Upper lobe of left lung (tissue), 6 donors: Measurements from ENCODE around the gene F8A2. TPM values are rescaled to one million over a fixed set of nuclear protein-coding genes. Genes with fewer than 3 reads are reported as not detected.
"Not testable (repeated sequence)": the region's sequence is repeated elsewhere in the genome, so short reads cannot be mapped to it uniquely, and the experiment has no call there.

Experiments
- ATAC-seq, 2 donors: fragments of 200-7000 bp; cut with Tn5 transposase; one replicate each; pipeline ENCODE4 v1.9.1; 2022; ENCODE audit warnings: mild to moderate bottlenecking in 2 of 2, moderate library complexity in 2 of 2; ENCODE audit not compliant: low FRiP score in 2 of 2
- DNase-seq, 2 donors: peaks; one replicate each; pipeline ENCODE4 v3.0.0-alpha.2; 2019 to 2020
- H3K27ac ChIP-seq, 4 donors: fragments of 200-600 bp; sonication (generic); one replicate each; pipeline ENCODE4 v1.5.1; 2016 to 2019
- H3K27me3 ChIP-seq, 4 donors: fragments of 200-600 bp; sonication (generic); one replicate each; pipeline ENCODE4 v1.5.1; 2017 to 2019
- H3K36me3 ChIP-seq, 4 donors: fragments of 200-600 bp; sonication (generic); one replicate each; pipeline ENCODE4 v1.5.1; 2016 to 2019
- H3K4me1 ChIP-seq, 4 donors: fragments of 200-600 bp; sonication (generic); one replicate each; pipeline ENCODE4 v1.5.1; 2018 to 2019
- H3K4me3 ChIP-seq, 4 donors: fragments of 200-600 bp; sonication (generic); one replicate each; pipeline ENCODE4 v1.5.1; 2017 to 2019; ENCODE audit warnings: mild to moderate bottlenecking in 2 of 4, moderate library complexity in 1 of 4
- H3K9me3 ChIP-seq, 4 donors: fragments of 200-600 bp; sonication (generic); one replicate each; pipeline ENCODE4 v1.5.1; 2018 to 2019
- CTCF ChIP-seq, 6 experiments: fragments of 450-650 bp in 4 of 6; fragments of 200-600 bp in 2 of 6; sonication (generic) in 2 of 6; IDR thresholded peaks; one replicate each; pipeline ENCODE4 v1.5.1; 2016 to 2019; ENCODE audit warnings: antibody characterized with exemption in 6 of 6
- EP300 ChIP-seq, 4 donors: sonication (generic); formaldehyde crosslinking; IDR thresholded peaks; one replicate each; pipeline ENCODE4 v1.5.1; 2017; ENCODE audit warnings: antibody characterized with exemption in 4 of 4, control low read depth in 2 of 4
- POLR2A ChIP-seq, 4 donors: fragments of 450-650 bp; IDR thresholded peaks; one replicate each; pipeline ENCODE4 v1.5.1; 2016 to 2017; ENCODE audit warnings: antibody characterized with exemption in 4 of 4, mild to moderate bottlenecking in 2 of 4
- POLR2AphosphoS5 ChIP-seq, 2 donors: sonication (generic); formaldehyde crosslinking; IDR thresholded peaks; one replicate each; pipeline ENCODE4 v1.5.1; 2017; ENCODE audit warnings: antibody characterized with exemption in 2 of 2
- WGBS, 2 donors: methylation state at CpG; one replicate each; pipeline ENCODE4 v1.1.5; 2017 to 2018; 5-methylcytosine and 5-hydroxymethylcytosine counted together
- small RNA-seq, 4 donors: library from RNA; depleted of rRNA; stranded (forward); fragments of <200 nt; gene quantifications; one replicate each; pipeline ENCODE3, GENCODE V24; 2016
- total RNA-seq, 6 donors: library from RNA; depleted of rRNA in 4 of 6; stranded (reverse); fragments of >200 nt in 4 of 6; gene quantifications; one replicate each; pipeline versions ENCODE4 v1.1.0 to v1.2.1, GENCODE V29; 2016 to 2021
- donor health status: DM: no; HTN: no; CAD: no; lungs with moderate emphysema.
- donor health status: DM: no; HTN: yes; CAD: no; lungs with severe emphysema.

F8A2 gene
- total RNA-seq, 6 donors from 2014 or later: 2.5 to 9.4 TPM; not detected in 4

- not testable (repeated sequence) for H3K27ac ChIP-seq, H3K27me3 ChIP-seq, H3K4me1 ChIP-seq, DNase-seq, H3K9me3 ChIP-seq, H3K36me3 ChIP-seq, H3K4me3 ChIP-seq
- WGBS, 2 donors: no CpG with 5 or more reads among the region's 64 CpGs
- peak; percentile 16 to 75 for ATAC-seq
Measured at GRCh38 chrX:155382529-155382967, 653 bp downstream of the F8A2 start.

GRCh38 chrX:155389634-155390033 lies 7.7 kb downstream of the F8A2 start:
- no peaks in the 10 kb centered on the region for H3K9me3 ChIP-seq
- TF ChIP-seq POLR2A (IDR thresholded peaks at IDR 0.05) (no peak), CTCF (IDR thresholded peaks at IDR 0.05) (no peak), POLR2AphosphoS5 (IDR thresholded peaks at IDR 0.05) (no peak), EP300 (IDR thresholded peaks at IDR 0.05) (no peak)
- ATAC-seq (no peak), DNase-seq (no peak)
- no peaks in the 10 kb centered on the region for H3K27me3 ChIP-seq
- no peak overlapping the region for H3K27ac ChIP-seq
- H3K4me3 ChIP-seq: no peak overlapping the region
- WGBS, 2 donors: 87 to 96% methylated on average over 4 to 8 of the region's 8 CpGs
- H3K36me3 ChIP-seq: no peaks in the 10 kb centered on the region
- no peaks in the 10 kb centered on the region for H3K4me1 ChIP-seq

- ATAC-seq, DNase-seq, H3K27ac ChIP-seq, H3K4me1 ChIP-seq, H3K27me3 ChIP-seq, H3K4me3 ChIP-seq, H3K36me3 ChIP-seq, H3K9me3 ChIP-seq: not testable (repeated sequence)
- 79 to 91% methylated on average over 5 to 7 of the region's 7 CpGs for WGBS, 2 donors
Measured at GRCh38 chrX:155394747-155395276, 12.9 kb downstream of the F8A2 start.

GRCh38 chrX:155406429-155406828 lies 24.5 kb downstream of the F8A2 start:
- 87 to 95% methylated on average over 2 of the region's 2 CpGs for WGBS, 2 donors
- no peak for ATAC-seq
- no peak for DNase-seq

GRCh38 chrX:155417769-155418168 lies 35.9 kb downstream of the F8A2 start:
- H3K9me3 ChIP-seq: no peaks in the 10 kb centered on the region
- no peak for TF ChIP-seq POLR2A (IDR thresholded peaks at IDR 0.05)
- no peak for TF ChIP-seq EP300 (IDR thresholded peaks at IDR 0.05)
- no peak for TF ChIP-seq POLR2AphosphoS5 (IDR thresholded peaks at IDR 0.05)
- no peak for TF ChIP-seq CTCF (IDR thresholded peaks at IDR 0.05)
- H3K4me3 ChIP-seq: no peak overlapping the region
- no peak overlapping the region for H3K27ac ChIP-seq
- H3K27me3 ChIP-seq: no peaks in the 10 kb centered on the region
- no peaks in the 10 kb centered on the region for H3K4me1 ChIP-seq
- no peaks in the 10 kb centered on the region for H3K36me3 ChIP-seq
- ATAC-seq: no peak
- WGBS, 2 donors: 55 to 87% methylated on average over 1 of the region's 1 CpG
- no peak for DNase-seq

More at GRCh38 chrX:155406429-155406828, 24.5 kb downstream of the F8A2 start:
- H3K27ac ChIP-seq: no peak overlapping the region
- no peaks in the 10 kb centered on the region for H3K4me1 ChIP-seq
- H3K27me3 ChIP-seq: no peaks in the 10 kb centered on the region
- no peaks in the 10 kb centered on the region for H3K9me3 ChIP-seq
- H3K4me3 ChIP-seq: no peak overlapping the region
- TF ChIP-seq EP300 (IDR thresholded peaks at IDR 0.05) (no peak), POLR2AphosphoS5 (IDR thresholded peaks at IDR 0.05) (no peak), POLR2A (IDR thresholded peaks at IDR 0.05) (no peak), CTCF (IDR thresholded peaks at IDR 0.05) (no peak)
- H3K36me3 ChIP-seq: no peaks in the 10 kb centered on the region

Small RNA genes within 50 kb of the gene (small RNA-seq; reads per million reads assigned to genes)
- gene MIR1184-2: 0 reads per million in 4 donors

Other genes with a start within 250 kb of the F8A2 start
- 10 to 100 TPM in 5 of 6 donors, 1 to 10 TPM in 1; 6.0 to 36.1 (median 21.5) TPM for gene VBP1, start 165.6 kb upstream of the F8A2 start, total RNA-seq
- 1 to 10 TPM in 1 of 6 donors, under 1 TPM in 4, not detected in 1; 0.30 to 1.2 (median 0.44) TPM for gene RAB39B, start 117.6 kb upstream of the F8A2 start, total RNA-seq
- gene CLIC2, start 47.5 kb upstream of the F8A2 start, total RNA-seq: 10 to 100 TPM; 16.8 to 75.2 (median 45.1) TPM
- 10 to 100 TPM in 4 of 6 donors, 1 to 10 TPM in 1, under 1 TPM in 1; 0.34 to 30.4 (median 18.0) TPM for gene F8A3, start 76.5 kb downstream of the F8A2 start, total RNA-seq
- gene SPRY3, start 230.5 kb downstream of the F8A2 start, total RNA-seq: 1 to 10 TPM in 2 of 6 donors, under 1 TPM in 4; 0.76 to 1.7 (median 0.90) TPM
- gene TMLHE, start 230.9 kb downstream of the F8A2 start, total RNA-seq: 10 to 100 TPM in 3 of 6 donors, 1 to 10 TPM in 3; 8.8 to 18.9 (median 11.4) TPM